PC-3 (cell line): Measurements from ENCODE around the gene ARSG.

Experiments
- CTCF ChIP-seq: fragments of 300-600 bp; sonication (generic); conservative IDR thresholded peaks from 2 replicates; pipeline ENCODE4 v1.5.1; 2017; ENCODE audit warnings: antibody characterized with exemption, low read depth, mild to moderate bottlenecking, low read length
- EZH2 ChIP-seq: fragments of 300-600 bp; sonication (generic); IDR thresholded peaks from one replicate; pipeline ENCODE4 v1.6.1; 2017; ENCODE audit warnings: antibody characterized with exemption, mild to moderate bottlenecking, low read length; ENCODE audit not compliant: unreplicated experiment
- EZH2phosphoT487 ChIP-seq: fragments of 300-600 bp; sonication (generic); IDR thresholded peaks from 2 replicates; pipeline ENCODE4 v1.6.1; 2018; ENCODE audit warnings: mild to moderate bottlenecking, antibody characterized with exemption, low read length, borderline replicate concordance

- no peak for TF ChIP-seq CTCF
- TF ChIP-seq EZH2phosphoT487 = no peak
- TF ChIP-seq EZH2 = no peak
Measured at GRCh38 chr17:68294617-68295016, 3.3 kb downstream of the ARSG start.
